Vagina (tissue), 2 donors: Measurements from ENCODE around the gene CORIN.

Experiments
- POLR2A ChIP-seq, 2 donors: fragments of 450-650 bp; IDR thresholded peaks; one replicate each; pipeline ENCODE4 v1.6.1; 2017; ENCODE audit warnings: antibody characterized with exemption in 2 of 2, mild to moderate bottlenecking in 2 of 2, moderate library complexity in 2 of 2
- TF ChIP-seq, protein P1 (sequence below), 3 experiments: fragments of 450-650 bp in 2 of 3; fragments of 200-600 bp in 1 of 3; sonication (generic) in 1 of 3; IDR thresholded peaks; one replicate each; pipeline ENCODE4 v1.5.1; 2017 to 2019; ENCODE audit warnings: antibody characterized with exemption in 3 of 3, mild to moderate bottlenecking in 2 of 3, moderate library complexity in 2 of 3

DNA sequence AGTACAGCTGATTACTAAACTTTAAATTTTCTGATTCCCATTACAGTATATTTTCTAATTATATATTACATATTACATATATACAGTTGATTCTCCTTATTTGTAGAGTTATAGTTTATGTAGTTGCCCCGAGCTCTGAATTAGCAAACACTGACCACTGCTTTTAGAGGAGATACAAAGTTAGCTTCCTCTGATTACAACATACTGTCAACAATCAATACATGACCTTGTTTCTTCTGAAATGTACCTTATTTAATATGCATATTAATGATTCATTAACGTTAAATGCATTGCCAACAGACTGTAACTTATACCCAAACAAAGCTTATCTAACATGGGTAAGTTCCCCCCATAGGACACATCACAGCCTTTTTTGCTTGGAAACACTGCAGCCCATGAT lies 271.3 kb downstream of the CORIN start:
- TF ChIP-seq, protein P1, sequence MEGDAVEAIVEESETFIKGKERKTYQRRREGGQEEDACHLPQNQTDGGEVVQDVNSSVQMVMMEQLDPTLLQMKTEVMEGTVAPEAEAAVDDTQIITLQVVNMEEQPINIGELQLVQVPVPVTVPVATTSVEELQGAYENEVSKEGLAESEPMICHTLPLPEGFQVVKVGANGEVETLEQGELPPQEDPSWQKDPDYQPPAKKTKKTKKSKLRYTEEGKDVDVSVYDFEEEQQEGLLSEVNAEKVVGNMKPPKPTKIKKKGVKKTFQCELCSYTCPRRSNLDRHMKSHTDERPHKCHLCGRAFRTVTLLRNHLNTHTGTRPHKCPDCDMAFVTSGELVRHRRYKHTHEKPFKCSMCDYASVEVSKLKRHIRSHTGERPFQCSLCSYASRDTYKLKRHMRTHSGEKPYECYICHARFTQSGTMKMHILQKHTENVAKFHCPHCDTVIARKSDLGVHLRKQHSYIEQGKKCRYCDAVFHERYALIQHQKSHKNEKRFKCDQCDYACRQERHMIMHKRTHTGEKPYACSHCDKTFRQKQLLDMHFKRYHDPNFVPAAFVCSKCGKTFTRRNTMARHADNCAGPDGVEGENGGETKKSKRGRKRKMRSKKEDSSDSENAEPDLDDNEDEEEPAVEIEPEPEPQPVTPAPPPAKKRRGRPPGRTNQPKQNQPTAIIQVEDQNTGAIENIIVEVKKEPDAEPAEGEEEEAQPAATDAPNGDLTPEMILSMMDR (IDR thresholded peaks at IDR 0.05): no peak
- TF ChIP-seq POLR2A (IDR thresholded peaks at IDR 0.05): no peak
